ENCODE results near the gene OR4C13.
A peak's percentile ranks its signal among the peaks of the same experiment; 100 is the strongest.
"Not testable (repeated sequence)": the region's sequence is repeated elsewhere in the genome, so short reads cannot be mapped to it uniquely, and the experiment has no call there.

OR4C13 gene

DNA sequence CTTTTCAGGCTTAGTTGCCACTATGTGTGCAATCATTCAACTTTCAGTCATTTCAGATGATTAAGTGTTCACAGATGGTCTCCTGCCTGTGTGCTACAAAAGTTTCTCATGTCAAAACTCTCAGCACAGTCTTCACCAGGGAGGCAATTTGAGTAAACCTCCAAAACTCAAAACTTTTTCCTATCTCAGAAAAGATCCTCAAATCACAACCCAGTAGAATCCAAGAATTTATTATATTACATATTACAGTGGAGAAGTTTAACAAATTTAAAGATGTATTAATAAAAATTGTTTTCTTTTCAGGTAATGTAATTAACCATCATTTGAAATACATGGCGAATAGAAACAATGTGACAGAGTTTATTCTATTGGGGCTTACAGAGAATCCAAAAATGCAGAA, at the start of gene OR4C13:
OR4C13 (plus strand) TSS at position 301 of the 400 bp plus-strand sequence; CDS start at position 333, 32 bp downstream.
- DNase-seq: no peak

DNA sequence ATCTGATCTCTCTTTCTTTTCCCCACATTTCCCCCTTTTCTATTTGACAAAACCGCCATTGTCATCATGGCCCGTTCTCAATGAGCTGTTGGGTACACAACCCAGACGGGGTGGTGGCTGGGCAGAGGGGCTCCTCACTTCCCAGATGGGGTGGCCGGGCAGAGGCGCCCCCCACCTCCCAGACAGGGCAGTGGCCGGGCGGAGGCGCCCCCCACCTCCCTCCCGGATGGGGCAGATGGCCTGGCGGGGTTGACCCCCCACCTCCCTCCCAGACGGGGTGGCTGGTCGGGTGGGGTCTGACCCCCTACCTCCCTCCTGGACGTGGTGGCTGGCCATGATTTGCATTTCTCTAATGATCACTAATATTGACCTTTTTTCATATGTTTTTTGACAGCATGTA, 40.7 kb upstream of the OR4C13 start:
- not testable (repeated sequence) for DNase-seq

DNA sequence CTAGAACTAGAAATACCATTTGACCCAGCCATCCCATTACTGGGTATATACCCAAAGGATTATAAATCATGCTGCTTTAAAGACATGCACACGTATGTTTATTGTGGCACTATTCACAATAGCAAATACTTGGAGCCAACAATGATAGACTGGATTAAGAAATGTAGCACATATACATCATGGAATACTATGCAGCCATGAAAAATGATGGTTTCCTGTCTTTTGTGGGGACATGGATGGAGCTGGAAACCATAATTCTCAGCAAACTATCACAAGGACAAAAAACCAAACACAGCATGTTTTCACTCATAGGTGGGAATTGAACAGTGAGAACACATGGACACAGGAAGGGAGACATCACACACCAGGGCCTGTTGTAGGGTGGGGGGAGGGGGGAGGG, 3.5 kb upstream of the OR4C13 start:
- not testable (repeated sequence) for DNase-seq

DNA sequence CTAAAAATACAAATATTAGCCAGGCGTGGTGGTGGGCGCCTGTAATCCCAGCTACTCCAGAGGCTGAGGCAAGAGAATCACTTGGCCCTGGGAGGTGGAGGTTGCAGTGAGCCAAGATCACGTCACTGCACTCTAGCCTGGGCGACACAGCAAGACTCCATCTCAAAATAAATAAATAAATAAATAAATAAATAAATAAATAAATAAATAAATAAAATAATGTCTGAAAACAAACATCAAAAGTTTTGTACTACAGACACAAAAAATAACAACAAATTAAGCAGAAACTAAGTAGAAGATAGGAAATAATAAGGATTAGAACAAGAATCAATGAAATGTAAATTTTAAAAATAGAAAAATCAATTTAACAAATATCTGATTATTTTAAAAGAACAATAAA, 21.2 kb downstream of the OR4C13 start:
- DNase-seq: not testable (repeated sequence)

DNA sequence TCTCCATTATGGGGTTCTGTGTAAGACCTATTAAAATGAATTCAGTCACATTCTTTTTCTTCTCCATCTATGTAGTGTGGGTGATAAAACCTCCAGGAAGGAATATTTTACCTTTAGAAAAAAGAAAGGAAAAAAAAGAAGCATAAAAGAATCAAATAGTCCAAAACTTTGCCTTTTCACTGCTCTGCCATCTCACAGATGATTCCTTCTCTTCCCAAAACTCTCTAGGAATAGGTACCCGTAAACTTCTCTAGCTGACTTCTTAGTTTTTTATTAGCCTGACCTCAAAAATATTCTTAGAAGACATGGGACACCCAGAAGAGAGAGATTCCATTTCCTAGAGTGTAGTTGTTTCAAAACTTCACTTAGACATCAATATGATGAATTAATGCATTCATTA, 30.2 kb downstream of the OR4C13 start, which contains the start of gene OR4C12:
OR4C12 (minus strand) TSS at position 101 of the 400 bp plus-strand sequence; CDS start at position 67, 34 bp downstream.
- DNase-seq: not testable (repeated sequence)

DNA sequence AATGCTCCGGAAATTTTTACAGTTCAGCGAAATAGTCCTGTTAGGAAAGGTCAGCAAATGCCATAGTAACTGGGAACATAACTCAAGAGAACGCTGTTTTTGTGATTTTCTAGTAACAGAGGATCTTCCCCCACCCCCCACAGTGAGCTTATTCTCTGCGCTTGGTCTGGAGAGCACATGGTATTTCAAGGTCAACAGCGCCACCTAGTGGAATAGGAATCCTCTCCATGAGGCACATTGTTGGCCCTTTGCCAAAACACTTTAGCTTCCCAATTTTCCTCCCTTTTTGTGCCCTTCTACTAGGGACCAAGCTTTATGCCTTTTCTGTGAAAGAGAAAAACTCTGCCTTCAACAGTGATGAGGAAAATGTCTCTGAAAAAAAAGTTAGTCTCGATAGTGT, 43.4 kb downstream of the OR4C13 start:
- peak; percentile 3 for DNase-seq
